ENCODE results near the gene LGR6.

DNA sequence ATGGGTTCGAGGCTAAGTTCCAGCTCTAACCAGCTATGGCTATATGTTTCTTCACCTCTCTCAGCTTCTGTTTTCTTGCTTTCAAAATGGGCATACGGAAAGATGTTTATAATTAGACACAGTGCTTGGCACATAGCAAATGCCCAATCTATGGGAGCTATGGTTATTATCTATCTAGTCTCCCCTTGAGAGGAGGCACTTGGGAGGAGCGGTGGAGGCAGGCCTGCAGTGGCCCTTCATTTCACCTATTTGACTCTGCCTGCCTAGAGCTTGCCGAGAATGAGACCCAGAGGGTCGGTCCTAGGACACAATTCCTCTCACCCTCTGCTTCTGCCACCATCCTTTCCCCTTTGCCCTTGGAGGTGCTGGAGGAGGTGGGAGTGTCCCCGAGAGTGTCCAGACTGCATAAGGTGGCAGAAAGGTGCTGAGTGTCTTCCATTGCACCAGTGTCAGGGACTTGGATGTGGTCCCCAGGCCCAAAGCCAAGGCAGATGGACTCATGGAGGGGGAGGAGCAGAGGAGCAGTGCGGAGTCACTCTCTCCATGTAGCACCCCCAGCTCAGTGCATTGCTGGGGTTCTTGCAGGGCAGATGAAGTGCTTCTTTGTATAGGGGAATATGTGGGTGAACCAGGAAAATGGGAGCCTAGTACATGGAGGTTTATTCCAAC lies 9.0 kb downstream of the LGR6 start:
- no peak for TF ChIP-seq ZNF274 (IDR thresholded peaks at IDR 0.05; ENCODE audit: low read depth, low read length)
- no peak for TF ChIP-seq YY1 (IDR thresholded peaks at IDR 0.05; ENCODE audit: insufficient read depth, insufficient read length)

All from NT2/D1 (cell line).